ENCODE data around the gene NT5C.

The NT5C gene

GRCh38 chr17:75116737-75117136 lies 14.8 kb downstream of the NT5C start:
- DNase-seq (ENCODE audit: low spot score), result no peak

GRCh38 chr17:75115555-75115954 lies 16.0 kb downstream of the NT5C start:
- no peak for DNase-seq (ENCODE audit: low spot score)

GRCh38 chr17:75114552-75115314 lies 16.8 kb downstream of the NT5C start:
- DNase-seq (ENCODE audit: low spot score), result no peak

GRCh38 chr17:75113798-75114551 lies 17.6 kb downstream of the NT5C start:
- peak; percentile 89 for DNase-seq (ENCODE audit: low spot score)

- no peak for DNase-seq (ENCODE audit: low spot score)
These were observed 19.7 kb downstream of the NT5C start for GRCh38 chr17:75111777-75112335.

GRCh38 chr17:75110234-75110937 lies 21.2 kb downstream of the NT5C start:
- DNase-seq (ENCODE audit: low spot score), result no peak

- peak; percentile 76 for DNase-seq (ENCODE audit: low spot score)
These were observed 21.9 kb downstream of the NT5C start, which contains the start of gene ARMC7 for GRCh38 chr17:75109407-75110233. Gene ARMC7, plus strand, starts transcription at chr17:75109969. Its CDS starts 320 bp downstream, at chr17:75110289.

GRCh38 chr17:75109046-75109406 lies 22.5 kb downstream of the NT5C start:
- no peak for DNase-seq (ENCODE audit: low spot score)

- DNase-seq (ENCODE audit: low spot score), result no peak
These were observed 23.3 kb downstream of the NT5C start for GRCh38 chr17:75108193-75108592.

- DNase-seq (ENCODE audit: low spot score), result no peak
These were observed 26.1 kb downstream of the NT5C start for GRCh38 chr17:75105126-75106080.

GRCh38 chr17:75103601-75104554 lies 27.7 kb downstream of the NT5C start:
- no peak for DNase-seq (ENCODE audit: low spot score)

- DNase-seq (ENCODE audit: low spot score), result no peak
These were observed 29.1 kb downstream of the NT5C start for GRCh38 chr17:75102385-75102821.

- DNase-seq (ENCODE audit: low spot score), result no peak
These were observed 31.5 kb downstream of the NT5C start for GRCh38 chr17:75099881-75100595.

GRCh38 chr17:75098861-75099260 lies 32.7 kb downstream of the NT5C start:
- DNase-seq (ENCODE audit: low spot score), result no peak

GRCh38 chr17:75097865-75098264 lies 33.7 kb downstream of the NT5C start:
- DNase-seq (ENCODE audit: low spot score), result no peak

GRCh38 chr17:75096082-75096625 lies 35.4 kb downstream of the NT5C start:
- peak; percentile 45 for DNase-seq (ENCODE audit: low spot score)

GRCh38 chr17:75094871-75095399 lies 36.6 kb downstream of the NT5C start:
- no peak for DNase-seq (ENCODE audit: low spot score)
